ENCODE results near the gene TAF8. TPM values are rescaled to one million over a fixed set of nuclear protein-coding genes. Genes with fewer than 3 reads are reported as not detected.

The TAF8 gene
- total RNA-seq, 1 experiment from 2014 or later = 35.5 TPM

- ATAC-seq = peak; percentile 70
- in situ Hi-C loops (cut with HindIII; ENCODE audit: low pct_unique_long_range_greater_than_20kb, low sequenced_read_pairs) = no loop called here
- Histone ChIP-seq H3K27me3 (ENCODE audit: control insufficient read depth, insufficient read depth, low read length) (no peaks in the 10 kb centered on the region), H3K4me3 (ENCODE audit: low read depth in 2 of 2, low read length in 2 of 2) (no peak overlapping the region), H3K27ac (ENCODE audit: low read length) (no peak overlapping the region), H3K9me3 (ENCODE audit: control insufficient read depth, insufficient read depth, low read depth, low read length) (no peaks in the 10 kb centered on the region), H3K36me3 (ENCODE audit: control insufficient read depth, insufficient read depth, low read length) (no peaks in the 10 kb centered on the region), H3K4me1 (ENCODE audit: control insufficient read depth, insufficient read depth, low read length) (no peaks in the 10 kb centered on the region)
- CTCF ChIA-PET = interaction anchor here (0.7 kb wide), 1 partner anchor 82 kb away, joined by 9 read pairs; no protein-coding TSS in a partner anchor
- POLR2A ChIA-PET = no interaction called here
- BruUV-seq (replicated peaks) = no TSS peak
- no peak for DNase-seq (ENCODE audit: low read depth, low spot score)
- intact Hi-C loops (cut with micrococcal nuclease; ENCODE audit: unreplicated experiment) = no loop called here
- TF ChIP-seq REST (IDR thresholded peaks at IDR 0.05; ENCODE audit: insufficient read depth in 1 of 2, low read depth in 2 of 2, low read length in 1 of 2) (no peak), POLR2AphosphoS5 (IDR thresholded peaks at IDR 0.05; ENCODE audit: low read depth, low read length) (no peak), SIN3A (IDR thresholded peaks at IDR 0.05; ENCODE audit: borderline replicate concordance, insufficient read depth, low read depth, low read length) (no peak), TCF7L2 (IDR thresholded peaks at IDR 0.05; ENCODE audit: low read depth, low read length) (no peak), CTCF (IDR thresholded peaks at IDR 0.05) (no peak)
Observed at GRCh38 chr6:42093582-42094329, 43.4 kb downstream of the TAF8 start.

- no peaks in the 10 kb centered on the region for H3K36me3 ChIP-seq (ENCODE audit: control insufficient read depth, insufficient read depth, low read length)
- no peak for ATAC-seq
- POLR2A ChIA-PET = no interaction called here
- H3K4me3 ChIP-seq (ENCODE audit: low read depth in 2 of 2, low read length in 2 of 2) = no peak overlapping the region
- intact Hi-C loops (cut with micrococcal nuclease; ENCODE audit: unreplicated experiment) (no loop called here), in situ Hi-C loops (cut with HindIII; ENCODE audit: low pct_unique_long_range_greater_than_20kb, low sequenced_read_pairs) (no loop called here)
- DNase-seq (ENCODE audit: low read depth, low spot score) = no peak
- BruUV-seq (replicated peaks) = no TSS peak
- H3K27ac ChIP-seq (ENCODE audit: low read length) = no peak overlapping the region
- H3K27me3 ChIP-seq (ENCODE audit: control insufficient read depth, insufficient read depth, low read length) = no peaks in the 10 kb centered on the region
- CTCF ChIA-PET = no interaction called here
- H3K4me1 ChIP-seq (ENCODE audit: control insufficient read depth, insufficient read depth, low read length) = peaks cover 9% of the 10 kb centered on the region
- TF ChIP-seq REST (IDR thresholded peaks at IDR 0.05; ENCODE audit: insufficient read depth in 1 of 2, low read depth in 2 of 2, low read length in 1 of 2) (no peak), POLR2AphosphoS5 (IDR thresholded peaks at IDR 0.05; ENCODE audit: low read depth, low read length) (no peak), CTCF (IDR thresholded peaks at IDR 0.05) (no peak), SIN3A (IDR thresholded peaks at IDR 0.05; ENCODE audit: borderline replicate concordance, insufficient read depth, low read depth, low read length) (no peak), TCF7L2 (IDR thresholded peaks at IDR 0.05; ENCODE audit: low read depth, low read length) (no peak)
- H3K9me3 ChIP-seq (ENCODE audit: control insufficient read depth, insufficient read depth, low read depth, low read length) = no peaks in the 10 kb centered on the region
Observed at GRCh38 chr6:42095094-42095493, 44.8 kb downstream of the TAF8 start.

Measured in Panc1 (cell line).